H1 (cell line): ENCODE data around the gene VAT1. TPM values are rescaled to one million over a fixed set of nuclear protein-coding genes. Genes with fewer than 3 reads are reported as not detected.
A peak's percentile ranks its signal among the peaks of the same experiment; 100 is the strongest.

Experiments
- CTCF ChIA-PET: fragments of 300-600 bp; sonication (Branson Sonifier 250); formaldehyde crosslinking; loops from one replicate; lab custom pipeline; 2021; ENCODE audit not compliant: partially characterized antibody; lab: Charles Lee
- POLR2A ChIA-PET: fragments of 300-600 bp; sonication (Branson Sonifier 250); formaldehyde crosslinking; loops from one replicate; lab custom pipeline; 2021; ENCODE audit warnings: inconsistent platforms; ENCODE audit not compliant: partially characterized antibody; lab: Charles Lee
- DNase-seq, 2 experiments: peaks; one replicate each; pipeline versions ENCODE4 v3.0.0 to v3.0.0-alpha.2; 2010 to 2022; ENCODE audit warnings: low spot score in 2 of 2, low read depth in 1 of 2, mixed read lengths in 1 of 2
- FAIRE-seq: peaks from 2 replicates; lab custom pipeline; 2011; peaks lifted over from hg19 to GRCh38; lab: Jason Lieb, UNC
- H2AFZ ChIP-seq: 2 replicates; pipeline ENCODE4 v1.8.1; 2012; ENCODE audit warnings: low read length, inconsistent platforms
- H2AK5ac ChIP-seq: 2 replicates; pipeline ENCODE4 v1.6.1; 2013; ENCODE audit warnings: low read depth, low read length
- H2BK120ac ChIP-seq: replicated peaks from 2 replicates; pipeline ENCODE3; 2013; ENCODE audit warnings: low read depth, low read length, inconsistent platforms
- H2BK12ac ChIP-seq: 2 replicates; pipeline ENCODE4 v1.6.1; 2013; ENCODE audit warnings: low read depth, low read length
- H2BK15ac ChIP-seq: 2 replicates; pipeline ENCODE4 v1.6.1; 2013; ENCODE audit warnings: low read length
- H2BK20ac ChIP-seq: 2 replicates; pipeline ENCODE4 v1.6.1; 2013; ENCODE audit warnings: low read length
- H2BK5ac ChIP-seq: 2 replicates; pipeline ENCODE4 v1.6.1; 2013; ENCODE audit warnings: low read depth, low read length
- H3K14ac ChIP-seq: 2 replicates; pipeline ENCODE4 v1.6.1; 2013; ENCODE audit warnings: inconsistent platforms; ENCODE audit not compliant: insufficient read length
- H3K18ac ChIP-seq: 2 replicates; pipeline ENCODE4 v1.6.1; 2013; ENCODE audit warnings: low read length; ENCODE audit errors: extremely low read depth
- H3K23ac ChIP-seq: 2 replicates; pipeline ENCODE4 v1.6.1; 2013; ENCODE audit warnings: inconsistent platforms; ENCODE audit not compliant: insufficient read length
- H3K23me2 ChIP-seq: 2 replicates; pipeline ENCODE4 v1.6.1; 2013; ENCODE audit warnings: low read depth, low read length
- H3K27ac ChIP-seq: 2 replicates; pipeline ENCODE4 v1.6.1; 2011; ENCODE audit warnings: low read depth, low read length, inconsistent platforms
- H3K27me3 ChIP-seq, 4 experiments: replicated peaks in 1 of 4; 1 replicate in 1 of 4; 2 replicates in 3 of 4; pipeline versions ENCODE4 v1.6.1 to v1.8.1; 2011 to 2013; ENCODE audit warnings: low read length in 3 of 4, mild to moderate bottlenecking in 3 of 4, inconsistent platforms in 2 of 4, mixed read lengths in 2 of 4, moderate library complexity in 1 of 4; ENCODE audit not compliant: control insufficient read depth in 3 of 4, insufficient read depth in 3 of 4; ENCODE audit errors: extremely low read depth in 1 of 4
- H3K36me3 ChIP-seq, 4 experiments: 2 replicates each; pipeline versions ENCODE4 v1.6.1 to v1.8.1; 2011 to 2013; ENCODE audit warnings: mild to moderate bottlenecking in 4 of 4, low read length in 3 of 4, moderate library complexity in 2 of 4, control low read depth in 1 of 4, inconsistent platforms in 1 of 4; ENCODE audit not compliant: insufficient read depth in 4 of 4, control insufficient read depth in 2 of 4
- H3K4ac ChIP-seq: replicated peaks from 2 replicates; pipeline ENCODE3; 2013; ENCODE audit warnings: low read length, low read depth, mixed read lengths, inconsistent platforms; ENCODE audit not compliant: insufficient read length
- H3K4me1 ChIP-seq, 4 experiments: replicated peaks in 1 of 4; 1 replicate in 1 of 4; 2 replicates in 3 of 4; pipeline versions ENCODE4 v1.6.1 to v1.8.1; 2011 to 2013; ENCODE audit warnings: low read length in 3 of 4, inconsistent platforms in 2 of 4, mixed read lengths in 1 of 4; ENCODE audit not compliant: insufficient read depth in 4 of 4, control insufficient read depth in 3 of 4
- H3K4me2 ChIP-seq, 2 experiments: 2 replicates each; pipeline versions ENCODE4 v1.6.1 to v1.8.1; 2011 to 2013; ENCODE audit warnings: low read depth in 2 of 2, low read length in 2 of 2, control low read depth in 1 of 2, inconsistent platforms in 1 of 2, mild to moderate bottlenecking in 1 of 2; ENCODE audit not compliant: insufficient read depth in 1 of 2
- H3K4me3 ChIP-seq, 4 experiments: fragments of 200-600, 300-600 bp in 1 of 4; sonication (generic), shearing (Covaris generic), sonication (Bioruptor Twin) in 1 of 4; 2 replicates each; pipeline versions ENCODE4 v1.5.1 to v1.8.1; 2011 to 2016; ENCODE audit warnings: low read length in 4 of 4, low read depth in 3 of 4, control low read depth in 2 of 4, inconsistent platforms in 2 of 4, mild to moderate bottlenecking in 2 of 4, mixed read lengths in 1 of 4, moderate library complexity in 1 of 4; ENCODE audit not compliant: insufficient read depth in 2 of 4; ENCODE audit errors: extremely low read depth in 1 of 4
- H3K56ac ChIP-seq: replicated peaks from 2 replicates; pipeline ENCODE3; 2013; ENCODE audit warnings: low read depth, mild to moderate bottlenecking, mixed read lengths, low read length, inconsistent platforms; ENCODE audit not compliant: insufficient read length
- H3K79me1 ChIP-seq: 2 replicates; pipeline ENCODE4 v1.6.1; 2013; ENCODE audit warnings: low read depth, low read length, control low read depth
- H3K79me2 ChIP-seq, 2 experiments: 2 replicates each; pipeline versions ENCODE4 v1.6.1 to v1.8.1; 2012 to 2013; ENCODE audit warnings: low read length in 2 of 2, mild to moderate bottlenecking in 2 of 2, inconsistent platforms in 1 of 2; ENCODE audit not compliant: insufficient read depth in 2 of 2, control insufficient read depth in 1 of 2
- H3K9ac ChIP-seq, 4 experiments: replicated peaks in 1 of 4; 1 replicate in 1 of 4; 2 replicates in 3 of 4; pipeline versions ENCODE4 v1.6.1 to v1.8.1; 2011 to 2013; ENCODE audit warnings: low read depth in 3 of 4, low read length in 3 of 4, control low read depth in 2 of 4, mild to moderate bottlenecking in 2 of 4, moderate library complexity in 2 of 4, inconsistent platforms in 1 of 4; ENCODE audit errors: extremely low read depth in 1 of 4
- H3K9me3 ChIP-seq, 2 experiments: 2 replicates each; pipeline versions ENCODE4 v1.6.1 to v1.8.1; 2012 to 2013; ENCODE audit warnings: mild to moderate bottlenecking in 2 of 2, moderate library complexity in 2 of 2, control low read depth in 1 of 2, inconsistent platforms in 1 of 2, low read depth in 1 of 2, low read length in 1 of 2, mixed read lengths in 1 of 2; ENCODE audit not compliant: insufficient read depth in 2 of 2
- H4K20me1 ChIP-seq, 2 experiments: replicated peaks in 1 of 2; 2 replicates each; pipeline versions ENCODE3 to v1.8.1; 2011 to 2013; ENCODE audit warnings: inconsistent platforms in 2 of 2, low read length in 2 of 2, mild to moderate bottlenecking in 1 of 2; ENCODE audit not compliant: insufficient read depth in 2 of 2, control insufficient read depth in 1 of 2
- H4K5ac ChIP-seq: 2 replicates; pipeline ENCODE4 v1.6.1; 2013; ENCODE audit warnings: low read length, low read depth, mixed read lengths, inconsistent platforms; ENCODE audit not compliant: insufficient read length
- H4K8ac ChIP-seq: 2 replicates; pipeline ENCODE4 v1.8.0; 2013; ENCODE audit warnings: mild to moderate bottlenecking, moderate library complexity, low read length, inconsistent platforms; ENCODE audit not compliant: insufficient read depth; ENCODE audit errors: extremely low read depth
- H4K91ac ChIP-seq: replicated peaks from 2 replicates; pipeline ENCODE3; 2013; ENCODE audit warnings: low read length, mixed read lengths, inconsistent platforms; ENCODE audit not compliant: insufficient read length
- KDM5A ChIP-seq: fragments of 200-600 bp; IDR thresholded peaks from 2 replicates; pipeline ENCODE4 v1.7.1; 2012; ENCODE audit warnings: mild to moderate bottlenecking, low read length, inconsistent platforms, mixed read lengths
- WGBS, 2 experiments: shearing (Covaris generic) in 1 of 2; methylation state at CpG; one replicate each; pipeline versions ENCODE4 v1.1.6 to v1.1.7; 2013 to 2015; ENCODE audit warnings: low lambda C conversion rate in 2 of 2, mixed read lengths in 2 of 2, inconsistent platforms in 1 of 2, low coverage in 1 of 2, missing lambda C conversion rate in 1 of 2; ENCODE audit not compliant: insufficient replicate concordance in 2 of 2, insufficient coverage in 1 of 2, insufficient read length in 1 of 2; ENCODE audit errors: extremely low coverage in 1 of 2, missing lambda C conversion rate in 1 of 2; 5-methylcytosine and 5-hydroxymethylcytosine counted together
- polyA plus RNA-seq, 7 experiments: library from polyadenylated mRNA; depleted of rRNA in 3 of 7; stranded (reverse) in 5 of 7; unstranded in 2 of 7; fragments of >200 nt in 5 of 7; fragments of 200-250 nt in 2 of 7; gene quantifications; 1 replicate in 5 of 7; 2 replicates in 1 of 7; 4 replicates in 1 of 7; pipeline versions ENCODE4 v1.2.1 to v1.2.3, GENCODE V29; 2011 to 2013; ENCODE audit warnings: missing spikeins in 2 of 7, mixed read lengths in 2 of 7
- total RNA-seq: library from RNA; stranded (reverse); fragmentation: NEBNext Ultra II Directional; extraction: Animal tissue kit (Norgen Biotek cat#: 25700); gene quantifications from 2 replicates; pipeline ENCODE4 v1.2.1, GENCODE V29; 2021

The VAT1 gene
- total and polyA plus RNA-seq, 2 of the 8 experiments (the other 6 are each of a cell fraction or from before 2014, with no cell fraction given): 200 to 295 TPM

DNA sequence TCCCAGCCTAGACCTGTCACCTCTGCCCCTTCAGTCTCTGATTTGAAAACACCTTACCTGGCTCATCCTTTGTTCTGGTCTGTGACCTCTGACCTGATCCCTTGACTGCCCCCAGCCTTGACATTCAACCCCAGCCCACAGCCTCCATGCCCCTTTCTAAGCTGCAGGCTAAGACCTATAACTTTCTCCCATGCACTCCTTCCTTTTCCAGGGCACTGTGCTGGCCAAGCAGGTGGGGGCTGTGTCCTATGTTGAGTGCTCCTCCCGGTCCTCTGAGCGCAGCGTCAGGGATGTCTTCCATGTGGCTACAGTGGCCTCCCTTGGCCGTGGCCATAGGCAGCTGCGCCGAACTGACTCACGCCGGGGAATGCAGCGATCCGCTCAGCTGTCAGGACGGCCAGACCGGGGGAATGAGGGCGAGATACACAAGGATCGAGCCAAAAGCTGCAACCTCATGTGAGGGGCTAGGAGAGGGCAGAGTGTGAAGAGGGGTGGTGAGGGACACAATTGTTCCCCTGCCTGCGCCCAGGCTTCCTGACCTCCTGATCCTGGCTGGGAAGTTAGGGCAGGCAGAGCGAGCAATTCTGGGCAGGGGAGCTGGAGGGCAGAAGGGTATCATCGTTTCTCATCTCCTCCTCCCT, 6.2 kb upstream of the VAT1 start:
- no peak overlapping the region for H4K8ac ChIP-seq
- no peak overlapping the region for H3K23ac ChIP-seq
- no peak overlapping the region for H3K14ac ChIP-seq
- H3K79me2 ChIP-seq: peaks cover 0 to 6% of the 10 kb centered on the region in 2 experiments; a peak in 2 of 4 replicates
- TF ChIP-seq KDM5A: no peak
- peak overlapping the region; percentile 54 for H4K91ac ChIP-seq
- peaks cover 0 to 22% (median 4%) of the 10 kb centered on the region in 4 experiments; a peak in 2 of 8 replicates for H3K36me3 ChIP-seq
- no peak overlapping the region for H3K9ac ChIP-seq
- FAIRE-seq: no peak
- H3K4ac ChIP-seq: no peak overlapping the region
- peak overlapping the region; percentile 88; the same call in 1 of the 2 replicates for H2BK15ac ChIP-seq
- no peak for DNase-seq
- no peak overlapping the region for H2BK120ac ChIP-seq
- H3K18ac ChIP-seq: peak overlapping the region; percentile 67
- peaks cover 3% of the 10 kb centered on the region; the same call in 1 of the 2 replicates for H3K23me2 ChIP-seq
- peak overlapping the region; percentile 15 for H2BK20ac ChIP-seq
- ChIA-PET CTCF (interaction anchor here (1.0 to 1.6 kb wide), 3 partner anchors 12 to 281 kb away, joined by 3 to 5 read pairs (median 4); no protein-coding TSS in a partner anchor), POLR2A (interaction anchor here (1.3 to 10.8 kb wide), 4 partner anchors 13 to 287 kb away, joined by 3 to 61 read pairs (median 16); partner anchors contain the start of gene RPL27)
- peaks cover 16 to 24% (median 18%) of the 10 kb centered on the region in 4 experiments for H3K4me1 ChIP-seq
- H3K56ac ChIP-seq: no peak overlapping the region
- H2BK5ac ChIP-seq: peak overlapping the region; percentile 75
- peak overlapping the region; percentile 92; the same call in 1 of the 2 replicates for H2BK12ac ChIP-seq
- no peak overlapping the region; the same call in 1 of the 2 replicates for H3K27ac ChIP-seq
- no peaks in the 10 kb centered on the region; the same call in 1 of the 2 replicates for H3K79me1 ChIP-seq
- H3K4me3 ChIP-seq: no peak overlapping the region
- H3K4me2 ChIP-seq: peak overlapping the region; percentile 64 to 69
- peak overlapping the region; percentile 75 for H2AK5ac ChIP-seq
- no peaks in the 10 kb centered on the region for H3K9me3 ChIP-seq
- no peaks in the 10 kb centered on the region for H4K20me1 ChIP-seq
- no peaks in the 10 kb centered on the region for H3K27me3 ChIP-seq
- no peak overlapping the region for H4K5ac ChIP-seq
- no peak overlapping the region for H2AFZ ChIP-seq
- WGBS, 2 experiments: 93% methylated on average over 17 of the region's 17 CpGs; no CpG with 5 or more reads in 1 of the 2 experiments
